Measurements from ENCODE around the gene LEFTY2. TPM values are rescaled to one million over a fixed set of nuclear protein-coding genes. Genes with fewer than 3 reads are reported as not detected.
A peak's percentile ranks its signal among the peaks of the same experiment; 100 is the strongest.

LEFTY2 gene
- total and polyA plus RNA-seq, 5 donors from 2014 or later: not detected

GRCh38 chr1:225923692-225924555 is 17.1 kb downstream of the LEFTY2 start, which contains the start of gene PYCR2:
PYCR2 (minus strand) TSS chr1:225924250; CDS start chr1:225924110, 140 bp downstream.
- Mint-ChIP-seq H3K27me3 (no peaks in the 10 kb centered on the region), H3K4me3 (peak within 1 kb of the TSS; percentile 94 to 100 (median 97)), H3K36me3 (peaks cover 15% of the 10 kb centered on the region), H3K27ac (peak within 1 kb of the TSS; percentile 92 to 95 (median 92)), H3K4me1 (peaks cover 0 to 59% (median 28%) of the 10 kb centered on the region in 4 donors), H3K9me3 (no peaks in the 10 kb centered on the region)
- H3K36me3 ChIP-seq (ENCODE audit: control insufficient read depth, insufficient read depth, low read length): peaks cover 16% of the 10 kb centered on the region
- H3K27ac ChIP-seq (ENCODE audit: insufficient read depth, low read length, poor library complexity, severe bottlenecking): peak within 1 kb of the TSS; percentile 92
- peak within 1 kb of the TSS; percentile 87 for H3K4me3 ChIP-seq (ENCODE audit: low read depth, low read length)
- peak; percentile 98 for ATAC-seq (ENCODE audit: low read depth in 2 of 2)
- H3K9me3 ChIP-seq (ENCODE audit: control insufficient read depth in 2 of 2, low read length in 2 of 2): no peaks in the 10 kb centered on the region
- no peaks in the 10 kb centered on the region for H3K27me3 ChIP-seq (ENCODE audit: control insufficient read depth, insufficient read depth, low read length)
- peaks cover 25% of the 10 kb centered on the region for H3K4me1 ChIP-seq (ENCODE audit: control insufficient read depth, insufficient read depth, low read length, poor library complexity, severe bottlenecking)
- peak; percentile 93 to 97 (median 95) for DNase-seq

GRCh38 chr1:225923381-225923691 is 17.7 kb downstream of the LEFTY2 start:
- Histone ChIP-seq H3K27ac (ENCODE audit: insufficient read depth, low read length, poor library complexity, severe bottlenecking) (peak overlapping the region; percentile 92), H3K4me1 (ENCODE audit: control insufficient read depth, insufficient read depth, low read length, poor library complexity, severe bottlenecking) (peaks cover 25% of the 10 kb centered on the region), H3K27me3 (ENCODE audit: control insufficient read depth, insufficient read depth, low read length) (no peaks in the 10 kb centered on the region), H3K9me3 (ENCODE audit: control insufficient read depth in 2 of 2, low read length in 2 of 2) (no peaks in the 10 kb centered on the region), H3K4me3 (ENCODE audit: low read depth, low read length) (peak overlapping the region; percentile 87), H3K36me3 (ENCODE audit: control insufficient read depth, insufficient read depth, low read length) (peaks cover 17% of the 10 kb centered on the region)
- H3K4me3 Mint-ChIP-seq: peak overlapping the region; percentile 94 to 100 (median 97)
- no peaks in the 10 kb centered on the region for H3K9me3 Mint-ChIP-seq
- no peaks in the 10 kb centered on the region for H3K27me3 Mint-ChIP-seq
- H3K36me3 Mint-ChIP-seq: peaks cover 15% of the 10 kb centered on the region
- DNase-seq (no peak), ATAC-seq (ENCODE audit: low read depth in 2 of 2) (no peak)
- H3K4me1 Mint-ChIP-seq: peaks cover 0 to 53% (median 27%) of the 10 kb centered on the region in 4 donors
- peak overlapping the region; percentile 7 to 95 (median 92) for H3K27ac Mint-ChIP-seq

- Histone ChIP-seq H3K9me3 (ENCODE audit: control insufficient read depth in 2 of 2, low read length in 2 of 2) (no peaks in the 10 kb centered on the region), H3K36me3 (ENCODE audit: control insufficient read depth, insufficient read depth, low read length) (peaks cover 24% of the 10 kb centered on the region), H3K27ac (ENCODE audit: insufficient read depth, low read length, poor library complexity, severe bottlenecking) (no peak overlapping the region), H3K27me3 (ENCODE audit: control insufficient read depth, insufficient read depth, low read length) (no peaks in the 10 kb centered on the region), H3K4me3 (ENCODE audit: low read depth, low read length) (peak overlapping the region; percentile 87), H3K4me1 (ENCODE audit: control insufficient read depth, insufficient read depth, low read length, poor library complexity, severe bottlenecking) (peaks cover 25% of the 10 kb centered on the region)
- H3K27me3 Mint-ChIP-seq: no peaks in the 10 kb centered on the region
- peaks cover 23% of the 10 kb centered on the region for H3K36me3 Mint-ChIP-seq
- H3K4me1 Mint-ChIP-seq: peaks cover 0 to 55% (median 31%) of the 10 kb centered on the region in 4 donors
- no peaks in the 10 kb centered on the region for H3K9me3 Mint-ChIP-seq
- peak overlapping the region; percentile 7 to 100 (median 95) for H3K4me3 Mint-ChIP-seq
- ATAC-seq (ENCODE audit: low read depth in 2 of 2) (no peak), DNase-seq (no peak)
- peak overlapping the region in 2 of 3 donors; percentile 20 to 92 for H3K27ac Mint-ChIP-seq
These were observed 19.0 kb downstream of the LEFTY2 start for GRCh38 chr1:225921734-225922709.

- DNase-seq: peak in 1 of 3 donors; percentile 57
- Histone ChIP-seq H3K4me1 (ENCODE audit: control insufficient read depth, insufficient read depth, low read length, poor library complexity, severe bottlenecking) (peaks cover 22% of the 10 kb centered on the region), H3K27ac (ENCODE audit: insufficient read depth, low read length, poor library complexity, severe bottlenecking) (peak overlapping the region; percentile 10), H3K9me3 (ENCODE audit: control insufficient read depth in 2 of 2, low read length in 2 of 2) (no peaks in the 10 kb centered on the region), H3K36me3 (ENCODE audit: control insufficient read depth, insufficient read depth, low read length) (peaks cover 24% of the 10 kb centered on the region), H3K4me3 (ENCODE audit: low read depth, low read length) (no peak overlapping the region), H3K27me3 (ENCODE audit: control insufficient read depth, insufficient read depth, low read length) (no peaks in the 10 kb centered on the region)
- ATAC-seq (ENCODE audit: low read depth in 2 of 2): no peak
- H3K9me3 Mint-ChIP-seq: no peaks in the 10 kb centered on the region
- H3K4me1 Mint-ChIP-seq: peaks cover 0 to 56% (median 25%) of the 10 kb centered on the region in 4 donors
- H3K36me3 Mint-ChIP-seq: peaks cover 32% of the 10 kb centered on the region
- no peaks in the 10 kb centered on the region for H3K27me3 Mint-ChIP-seq
- H3K27ac Mint-ChIP-seq: peak overlapping the region in 2 of 3 donors; percentile 44 to 66
- peak overlapping the region in 2 of 4 donors; percentile 32 to 67 for H3K4me3 Mint-ChIP-seq
These were observed 21.1 kb downstream of the LEFTY2 start for GRCh38 chr1:225919906-225920305.

GRCh38 chr1:225918280-225918679 is 22.7 kb downstream of the LEFTY2 start:
- no peaks in the 10 kb centered on the region for H3K27me3 ChIP-seq (ENCODE audit: control insufficient read depth, insufficient read depth, low read length)
- Mint-ChIP-seq H3K4me3 (peak overlapping the region in 1 of 4 donors; percentile 10), H3K9me3 (no peaks in the 10 kb centered on the region), H3K27ac (no peak overlapping the region), H3K36me3 (peaks cover 35% of the 10 kb centered on the region), H3K27me3 (no peaks in the 10 kb centered on the region), H3K4me1 (peaks cover 0 to 44% (median 20%) of the 10 kb centered on the region in 4 donors)
- peaks cover 13% of the 10 kb centered on the region for H3K4me1 ChIP-seq (ENCODE audit: control insufficient read depth, insufficient read depth, low read length, poor library complexity, severe bottlenecking)
- DNase-seq: no peak
- H3K4me3 ChIP-seq (ENCODE audit: low read depth, low read length): no peak overlapping the region
- peaks cover 24% of the 10 kb centered on the region for H3K36me3 ChIP-seq (ENCODE audit: control insufficient read depth, insufficient read depth, low read length)
- H3K9me3 ChIP-seq (ENCODE audit: control insufficient read depth in 2 of 2, low read length in 2 of 2): no peaks in the 10 kb centered on the region
- no peak overlapping the region for H3K27ac ChIP-seq (ENCODE audit: insufficient read depth, low read length, poor library complexity, severe bottlenecking)
- ATAC-seq (ENCODE audit: low read depth in 2 of 2): no peak

GRCh38 chr1:225917536-225917935 is 23.5 kb downstream of the LEFTY2 start:
- Mint-ChIP-seq H3K27ac (no peak overlapping the region), H3K4me1 (peaks cover 0 to 37% (median 16%) of the 10 kb centered on the region in 4 donors), H3K36me3 (peaks cover 31% of the 10 kb centered on the region), H3K27me3 (peaks cover 6% of the 10 kb centered on the region), H3K4me3 (no peak overlapping the region), H3K9me3 (no peaks in the 10 kb centered on the region)
- peaks cover 6% of the 10 kb centered on the region for H3K4me1 ChIP-seq (ENCODE audit: control insufficient read depth, insufficient read depth, low read length, poor library complexity, severe bottlenecking)
- H3K4me3 ChIP-seq (ENCODE audit: low read depth, low read length): no peak overlapping the region
- ATAC-seq (ENCODE audit: low read depth in 2 of 2): no peak
- DNase-seq: no peak
- peaks cover 24% of the 10 kb centered on the region for H3K36me3 ChIP-seq (ENCODE audit: control insufficient read depth, insufficient read depth, low read length)
- H3K27me3 ChIP-seq (ENCODE audit: control insufficient read depth, insufficient read depth, low read length): no peaks in the 10 kb centered on the region
- no peak overlapping the region for H3K27ac ChIP-seq (ENCODE audit: insufficient read depth, low read length, poor library complexity, severe bottlenecking)
- no peaks in the 10 kb centered on the region for H3K9me3 ChIP-seq (ENCODE audit: control insufficient read depth in 2 of 2, low read length in 2 of 2)

- Histone ChIP-seq H3K9me3 (ENCODE audit: control insufficient read depth in 2 of 2, low read length in 2 of 2) (no peaks in the 10 kb centered on the region), H3K27me3 (ENCODE audit: control insufficient read depth, insufficient read depth, low read length) (no peaks in the 10 kb centered on the region), H3K27ac (ENCODE audit: insufficient read depth, low read length, poor library complexity, severe bottlenecking) (no peak overlapping the region), H3K4me3 (ENCODE audit: low read depth, low read length) (no peak overlapping the region), H3K4me1 (ENCODE audit: control insufficient read depth, insufficient read depth, low read length, poor library complexity, severe bottlenecking) (peaks cover 1% of the 10 kb centered on the region), H3K36me3 (ENCODE audit: control insufficient read depth, insufficient read depth, low read length) (peaks cover 24% of the 10 kb centered on the region)
- DNase-seq (no peak), ATAC-seq (ENCODE audit: low read depth in 2 of 2) (no peak)
- H3K4me3 Mint-ChIP-seq: no peak overlapping the region
- H3K27ac Mint-ChIP-seq: no peak overlapping the region
- H3K36me3 Mint-ChIP-seq: peaks cover 28% of the 10 kb centered on the region
- peaks cover 6% of the 10 kb centered on the region for H3K27me3 Mint-ChIP-seq
- H3K4me1 Mint-ChIP-seq: peaks cover 0 to 36% (median 15%) of the 10 kb centered on the region in 4 donors
- H3K9me3 Mint-ChIP-seq: no peaks in the 10 kb centered on the region
These were observed 23.9 kb downstream of the LEFTY2 start for GRCh38 chr1:225917101-225917500.

All from CD4-positive, CD25-positive, alpha-beta regulatory T cell (primary cell).